CD4-positive, alpha-beta memory T cell (primary cell): ENCODE results near the gene IL24. TPM values are rescaled to one million over a fixed set of nuclear protein-coding genes. Genes with fewer than 3 reads are reported as not detected.

ENCODE experiments used
- CTCF ChIA-PET: fragments of 350-600 bp; sonication (Branson Sonifier 250); formaldehyde crosslinking; loops from one replicate; lab custom pipeline; 2021; ENCODE audit warnings: inconsistent platforms; ENCODE audit not compliant: partially characterized antibody; lab: Charles Lee
- POLR2A ChIA-PET: fragments of 350-600 bp; sonication (Branson Sonifier 250); formaldehyde crosslinking; loops from one replicate; lab custom pipeline; 2021; ENCODE audit not compliant: partially characterized antibody; lab: Charles Lee
- DNase-seq, 5 donors: peaks; one replicate each; pipeline versions ENCODE4 v3.0.0 to v3.0.0-alpha.2; 2020 to 2022; ENCODE audit warnings: mixed read lengths in 1 of 5
- H3K27ac ChIP-seq: one replicate; pipeline ENCODE4 v1.7.0; 2013; ENCODE audit warnings: low read depth, low read length
- H3K27me3 ChIP-seq: 2 replicates; pipeline ENCODE4 v1.7.0; 2013; ENCODE audit warnings: mild to moderate bottlenecking, low read length, moderate library complexity; ENCODE audit not compliant: insufficient read depth
- H3K36me3 ChIP-seq: 2 replicates; pipeline ENCODE4 v1.7.0; 2013; ENCODE audit warnings: mild to moderate bottlenecking, low read length, moderate library complexity; ENCODE audit not compliant: insufficient read depth
- H3K4me1 ChIP-seq: 2 replicates; pipeline ENCODE4 v1.7.0; 2013; ENCODE audit warnings: mild to moderate bottlenecking, low read length, moderate library complexity; ENCODE audit not compliant: insufficient read depth
- H3K4me3 ChIP-seq, 2 donors: one replicate each; pipeline ENCODE4 v1.7.0; 2013; ENCODE audit warnings: low read length in 2 of 2, mild to moderate bottlenecking in 1 of 2
- H3K9me3 ChIP-seq, 2 donors: one replicate each; pipeline ENCODE4 v1.7.0; 2013; ENCODE audit warnings: low read length in 2 of 2, control low read depth in 1 of 2; ENCODE audit not compliant: control insufficient read depth in 1 of 2
- H3K27ac Mint-ChIP-seq, 7 donors: one replicate each; pipeline ENCODE4 v1.8.0; 2020 to 2021; ENCODE audit warnings: mixed read lengths in 7 of 7, mild to moderate bottlenecking in 6 of 7, inconsistent platforms in 3 of 7, moderate library complexity in 3 of 7
- H3K27me3 Mint-ChIP-seq, 2 donors: one replicate each; pipeline ENCODE4 v1.8.0; 2020 to 2021; ENCODE audit warnings: mixed read lengths in 2 of 2
- H3K36me3 Mint-ChIP-seq, 2 donors: one replicate each; pipeline ENCODE4 v1.8.0; 2020 to 2021; ENCODE audit warnings: mixed read lengths in 2 of 2, inconsistent platforms in 1 of 2, mild to moderate bottlenecking in 1 of 2
- H3K4me1 Mint-ChIP-seq, 4 donors: one replicate each; pipeline ENCODE4 v1.8.0; 2020 to 2021; ENCODE audit warnings: mixed read lengths in 4 of 4, mild to moderate bottlenecking in 1 of 4
- H3K4me3 Mint-ChIP-seq, 8 donors: one replicate each; pipeline ENCODE4 v1.8.0; 2020 to 2021; ENCODE audit warnings: mixed read lengths in 8 of 8, mild to moderate bottlenecking in 7 of 8, moderate library complexity in 6 of 8, inconsistent platforms in 3 of 8
- H3K9me3 Mint-ChIP-seq, 8 donors: one replicate each; pipeline ENCODE4 v1.8.0; 2020 to 2021; ENCODE audit warnings: mixed read lengths in 8 of 8, mild to moderate bottlenecking in 5 of 8, inconsistent platforms in 3 of 8, moderate library complexity in 1 of 8
- intact Hi-C: fragments of 100-400 bp; cut with micrococcal nuclease; formaldehyde crosslinking; loops from one replicate; pipeline ENCODE4 v1.15.1; 2023
- polyA plus RNA-seq, 2 donors: library from polyadenylated mRNA; unstranded; fragments of 300-500 nt; fragmentation: Illumina TruSeq; gene quantifications; one replicate each; pipeline ENCODE4 v1.2.3, GENCODE V29; 2021
- total RNA-seq, 2 experiments: library from RNA; stranded (reverse); gene quantifications; one replicate each; pipeline ENCODE4 v1.2.3, GENCODE V29; 2021

Gene IL24
- total and polyA plus RNA-seq, 4 experiments from 2014 or later = 20.3 to 29.6 TPM; not detected in 2

GRCh38 chr1:206953126-206953525, 55.9 kb downstream of the IL24 start:
- H3K9me3 ChIP-seq = no peaks in the 10 kb centered on the region
- no peak overlapping the region for H3K27ac Mint-ChIP-seq
- no peaks in the 10 kb centered on the region for H3K27me3 ChIP-seq
- H3K4me3 Mint-ChIP-seq = no peak overlapping the region
- no peak overlapping the region for H3K27ac ChIP-seq
- no peaks in the 10 kb centered on the region for H3K36me3 Mint-ChIP-seq
- H3K4me1 Mint-ChIP-seq = peaks cover 0 to 4% (median 0%) of the 10 kb centered on the region in 4 donors
- peaks cover 0 to 4% (median 0%) of the 10 kb centered on the region in 8 donors for H3K9me3 Mint-ChIP-seq
- H3K4me1 ChIP-seq = no peaks in the 10 kb centered on the region
- intact Hi-C loops = no loop called here
- ChIA-PET POLR2A (no interaction called here), CTCF (no interaction called here)
- no peaks in the 10 kb centered on the region for H3K36me3 ChIP-seq
- H3K4me3 ChIP-seq = no peak overlapping the region
- DNase-seq = no peak
- no peaks in the 10 kb centered on the region for H3K27me3 Mint-ChIP-seq

GRCh38 chr1:206953626-206954025, 56.4 kb downstream of the IL24 start:
- Histone ChIP-seq H3K9me3 (no peaks in the 10 kb centered on the region), H3K4me1 (no peaks in the 10 kb centered on the region), H3K27me3 (no peaks in the 10 kb centered on the region), H3K4me3 (no peak overlapping the region), H3K27ac (no peak overlapping the region), H3K36me3 (no peaks in the 10 kb centered on the region)
- H3K4me1 Mint-ChIP-seq = peaks cover 0 to 4% (median 0%) of the 10 kb centered on the region in 4 donors
- POLR2A ChIA-PET = no interaction called here
- H3K9me3 Mint-ChIP-seq = peaks cover 0 to 4% (median 0%) of the 10 kb centered on the region in 8 donors
- CTCF ChIA-PET = interaction anchor here (0.7 to 1.8 kb wide), 4 partner anchors 21 to 219 kb away, joined by 3 to 13 read pairs (median 4); partner anchors contain the start of gene IL20
- H3K27ac Mint-ChIP-seq = peak overlapping the region in 1 of 7 donors; percentile 30
- H3K4me3 Mint-ChIP-seq = no peak overlapping the region
- intact Hi-C loops = no loop called here
- H3K27me3 Mint-ChIP-seq = no peaks in the 10 kb centered on the region
- no peaks in the 10 kb centered on the region for H3K36me3 Mint-ChIP-seq
- no peak for DNase-seq

Other genes starting within 250 kb of the IL24 start
- 10 to 100 TPM; 71.7 to 72.8 TPM for gene MAPKAPK2, start 212.5 kb upstream of the IL24 start, total RNA-seq
- 1 to 10 TPM; 1.3 to 3.9 TPM for gene MAPKAPK2, start 212.5 kb upstream of the IL24 start, polyA plus RNA-seq
- gene IL19, start 126.7 kb upstream of the IL24 start, total RNA-seq = not detected
- gene IL19, start 126.7 kb upstream of the IL24 start, polyA plus RNA-seq = not detected
- under 1 TPM; 0.28 to 0.32 TPM for gene IL10, start 124.9 kb upstream of the IL24 start, total RNA-seq
- gene IL10, start 124.9 kb upstream of the IL24 start, polyA plus RNA-seq = under 1 TPM; 0.11 to 0.34 TPM
- gene IL20, start 31.8 kb upstream of the IL24 start, total RNA-seq = not detected
- not detected for gene IL20, start 31.8 kb upstream of the IL24 start, polyA plus RNA-seq
- gene FCMR, start 24.5 kb downstream of the IL24 start, total RNA-seq = 100 to 1,000 TPM; 554 to 588 TPM
- 100 to 1,000 TPM; 493 to 558 TPM for gene FCMR, start 24.5 kb downstream of the IL24 start, polyA plus RNA-seq
- gene PIGR, start 49.0 kb downstream of the IL24 start, total RNA-seq = not detected
- not detected for gene PIGR, start 49.0 kb downstream of the IL24 start, polyA plus RNA-seq
- not detected for gene FCAMR, start 73.0 kb downstream of the IL24 start, total RNA-seq
- gene FCAMR, start 73.0 kb downstream of the IL24 start, polyA plus RNA-seq = not detected
- under 1 TPM in 1 of 2 experiments, not detected in 1; 0.14 TPM for gene C1orf116, start 135.3 kb downstream of the IL24 start, total RNA-seq
- gene C1orf116, start 135.3 kb downstream of the IL24 start, polyA plus RNA-seq = not detected
- 10 to 100 TPM in 1 of 2 experiments, 1 to 10 TPM in 1; 9.7 to 10.0 TPM for gene YOD1, start 153.8 kb downstream of the IL24 start, total RNA-seq
- under 1 TPM; 0.47 to 0.48 TPM for gene YOD1, start 153.8 kb downstream of the IL24 start, polyA plus RNA-seq
- gene PFKFB2, start 155.8 kb downstream of the IL24 start, total RNA-seq = 1 to 10 TPM; 1.4 to 1.9 TPM
- under 1 TPM; 0.40 to 0.77 TPM for gene PFKFB2, start 155.8 kb downstream of the IL24 start, polyA plus RNA-seq
- under 1 TPM in 1 of 2 experiments, not detected in 1; 0.35 TPM for gene C4BPB, start 191.4 kb downstream of the IL24 start, total RNA-seq
- under 1 TPM in 1 of 2 donors, not detected in 1; 0.90 TPM for gene C4BPB, start 191.4 kb downstream of the IL24 start, polyA plus RNA-seq
- gene C4BPA, start 206.8 kb downstream of the IL24 start, total RNA-seq = not detected
- not detected for gene C4BPA, start 206.8 kb downstream of the IL24 start, polyA plus RNA-seq